Karpas-422 (cell line): Measurements from ENCODE around the gene SMIM7. TPM values are rescaled to one million over a fixed set of nuclear protein-coding genes. Genes with fewer than 3 reads are reported as not detected.

Source experiments
- DNase-seq: peaks from one replicate; pipeline ENCODE4 v3.0.0-alpha.2; 2015
- H2AFZ ChIP-seq: fragments of 200-600 bp; sonication (generic); 2 replicates; pipeline ENCODE4 v1.6.1; 2014; ENCODE audit warnings: antibody characterized with exemption, low read length, mixed read lengths
- H3K27ac ChIP-seq: fragments of 200-600 bp; sonication (generic); 2 replicates; pipeline ENCODE4 v1.5.1; 2014; ENCODE audit warnings: mild to moderate bottlenecking, low read length, moderate library complexity
- H3K27me3 ChIP-seq: fragments of 200-600 bp; sonication (generic); 2 replicates; pipeline ENCODE4 v1.6.1; 2014; ENCODE audit warnings: low read length, mixed read lengths
- H3K36me3 ChIP-seq: fragments of 200-600 bp; sonication (generic); 2 replicates; pipeline ENCODE4 v1.6.1; 2014; ENCODE audit warnings: low read length, mixed read lengths; ENCODE audit not compliant: insufficient read depth
- H3K4me1 ChIP-seq: fragments of 200-600 bp; sonication (generic); 2 replicates; pipeline ENCODE4 v1.6.1; 2014; ENCODE audit warnings: mild to moderate bottlenecking, low read length, mixed read lengths
- H3K4me2 ChIP-seq: fragments of 200-600 bp; sonication (generic); 2 replicates; pipeline ENCODE4 v1.6.1; 2014; ENCODE audit warnings: low read length, low read depth, mild to moderate bottlenecking; ENCODE audit not compliant: poor library complexity, severe bottlenecking
- H3K4me3 ChIP-seq: fragments of 200-600 bp; sonication (generic); 2 replicates; pipeline ENCODE4 v1.5.1; 2014; ENCODE audit warnings: mild to moderate bottlenecking, antibody characterized with exemption, low read length, mixed read lengths
- H3K79me2 ChIP-seq: fragments of 200-600 bp; sonication (generic); 2 replicates; pipeline ENCODE4 v1.6.1; 2014; ENCODE audit warnings: mild to moderate bottlenecking, low read length, mixed read lengths
- H3K9ac ChIP-seq: fragments of 200-600 bp; sonication (generic); 2 replicates; pipeline ENCODE4 v1.6.0; 2014; ENCODE audit warnings: low read length
- H3K9me2 ChIP-seq: fragments of 200-600 bp; sonication (generic), shearing (Covaris generic); replicated peaks from 2 replicates; pipeline ENCODE4 v1.6.0; 2014; ENCODE audit warnings: mild to moderate bottlenecking, low read length, moderate library complexity; ENCODE audit not compliant: insufficient read depth
- H3K9me3 ChIP-seq: fragments of 300-700, 200-600 bp; sonication (generic); 2 replicates; pipeline ENCODE4 v1.6.1; 2014; ENCODE audit warnings: low read length, mixed read lengths
- H4K20me1 ChIP-seq: fragments of 200-600 bp; sonication (generic); 2 replicates; pipeline ENCODE4 v1.6.1; 2014; ENCODE audit warnings: mild to moderate bottlenecking, antibody characterized with exemption, low read length, low read depth; ENCODE audit not compliant: insufficient read depth
- total RNA-seq: library from RNA; depleted of rRNA; stranded (reverse); fragments of >200 nt; shearing (Covaris generic); gene quantifications from 2 replicates; pipeline ENCODE4 v1.2.3, GENCODE V29; 2014; ENCODE audit warnings: low replicate concordance

SMIM7 gene
- total RNA-seq, 1 experiment from 2014 or later, result 62.0 TPM

DNA sequence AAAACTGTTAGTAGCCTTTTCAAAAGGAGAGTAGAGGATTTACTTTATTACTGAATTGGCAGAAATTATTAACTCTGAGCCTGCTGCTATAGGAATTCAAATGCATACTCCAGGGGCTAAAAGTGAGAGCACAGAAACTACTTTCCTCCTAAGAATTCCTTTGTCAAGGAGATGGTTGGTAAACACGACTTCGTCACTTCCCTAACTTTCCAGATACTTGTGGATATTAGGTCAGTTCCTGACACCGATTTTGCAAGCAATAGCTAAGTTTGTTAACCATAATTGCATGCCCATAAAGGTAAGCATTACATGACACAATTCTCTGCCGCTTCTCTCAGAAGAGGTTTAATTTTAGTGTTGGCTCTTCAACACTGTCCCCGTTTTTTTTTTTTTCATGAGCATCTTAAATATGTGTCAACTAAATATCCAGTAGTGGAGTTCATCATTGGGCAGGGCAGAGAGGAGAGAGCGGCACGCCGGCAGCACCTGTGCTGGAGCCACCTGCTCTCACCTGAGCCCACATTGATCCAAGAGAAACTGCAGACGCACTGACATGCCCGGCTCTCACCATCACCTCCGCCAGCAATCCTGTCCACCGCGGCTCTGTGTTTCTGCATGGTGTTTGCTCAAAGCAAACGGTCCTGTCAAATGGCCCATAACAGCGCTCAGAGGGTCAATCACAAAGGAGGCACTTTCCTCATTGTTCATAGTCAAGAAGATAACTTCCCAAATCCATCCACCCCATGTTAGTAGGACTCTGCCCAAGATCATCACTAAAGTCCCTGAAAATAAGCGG, 34.6 kb downstream of the SMIM7 start:
- peaks cover 79% of the 10 kb centered on the region for H3K4me1 ChIP-seq
- H3K4me3 ChIP-seq, result peak overlapping the region; percentile 97; the same call in 1 of the 2 replicates
- H3K4me2 ChIP-seq, result peak overlapping the region; percentile 87
- H3K79me2 ChIP-seq, result peaks cover 76% of the 10 kb centered on the region
- H4K20me1 ChIP-seq, result peaks cover 68% of the 10 kb centered on the region
- peaks cover 20% of the 10 kb centered on the region for H3K36me3 ChIP-seq
- H2AFZ ChIP-seq, result no peak overlapping the region
- no peaks in the 10 kb centered on the region for H3K9me2 ChIP-seq
- DNase-seq, result no peak
- peak overlapping the region; percentile 97 for H3K27ac ChIP-seq
- H3K9ac ChIP-seq, result peak overlapping the region; percentile 98
- no peaks in the 10 kb centered on the region for H3K9me3 ChIP-seq
- H3K27me3 ChIP-seq, result no peaks in the 10 kb centered on the region

DNA sequence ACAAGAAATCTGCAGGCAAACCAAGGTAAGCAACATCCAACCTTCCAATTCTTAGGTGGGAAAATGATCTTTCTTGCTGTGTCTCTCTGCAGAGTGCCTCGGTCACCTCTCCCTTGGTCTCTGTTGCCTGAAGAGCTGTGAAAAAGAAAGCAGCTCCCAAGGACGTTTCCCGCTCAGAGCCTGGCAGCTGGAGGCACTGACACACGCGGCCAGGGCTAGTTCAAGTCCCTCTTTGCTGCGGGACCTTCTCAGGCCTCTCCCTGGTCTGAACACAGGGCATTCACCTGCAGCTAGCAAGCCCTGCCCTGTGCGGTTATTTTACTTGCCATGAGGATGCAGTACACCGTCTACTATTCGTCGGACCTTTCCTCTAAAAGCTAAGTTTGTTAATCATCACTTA, 35.7 kb downstream of the SMIM7 start:
- Histone ChIP-seq H3K9ac (peak overlapping the region; percentile 32; the same call in 1 of the 2 replicates), H3K36me3 (peaks cover 20% of the 10 kb centered on the region), H3K4me1 (peaks cover 79% of the 10 kb centered on the region), H3K4me2 (peak overlapping the region; percentile 87), H3K9me3 (no peaks in the 10 kb centered on the region), H3K27me3 (no peaks in the 10 kb centered on the region), H4K20me1 (peaks cover 69% of the 10 kb centered on the region), H3K4me3 (no peak overlapping the region), H3K9me2 (no peaks in the 10 kb centered on the region), H3K79me2 (peaks cover 87% of the 10 kb centered on the region), H3K27ac (peak overlapping the region; percentile 97), H2AFZ (no peak overlapping the region)
- no peak for DNase-seq

DNA sequence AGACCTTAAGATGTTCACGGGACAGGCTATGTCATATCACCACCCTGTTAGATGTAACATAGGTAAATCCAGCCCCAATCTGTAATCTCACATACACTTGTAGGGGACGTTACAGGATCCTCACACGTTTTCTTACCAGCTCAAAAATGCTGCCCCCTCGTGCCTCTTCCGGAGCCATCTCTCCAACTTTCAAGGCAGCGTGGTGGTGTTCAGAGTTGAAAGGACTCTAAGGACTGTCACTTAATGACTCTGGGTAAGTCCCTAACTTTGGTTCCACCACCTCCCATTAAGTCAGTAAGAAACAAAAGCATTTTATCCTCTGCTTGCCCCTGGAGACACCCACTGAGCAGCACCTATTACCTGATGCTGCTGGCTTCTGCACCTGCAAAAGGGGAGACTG, 36.4 kb downstream of the SMIM7 start:
- no peaks in the 10 kb centered on the region for H3K9me2 ChIP-seq
- no peaks in the 10 kb centered on the region for H3K27me3 ChIP-seq
- peaks cover 69% of the 10 kb centered on the region for H4K20me1 ChIP-seq
- peaks cover 81% of the 10 kb centered on the region for H3K4me1 ChIP-seq
- peak overlapping the region; percentile 87 for H3K4me2 ChIP-seq
- peak overlapping the region; percentile 73 for H3K9ac ChIP-seq
- peaks cover 94% of the 10 kb centered on the region for H3K79me2 ChIP-seq
- H3K4me3 ChIP-seq, result peak overlapping the region; percentile 8; the same call in 1 of the 2 replicates
- no peaks in the 10 kb centered on the region for H3K9me3 ChIP-seq
- no peak overlapping the region for H2AFZ ChIP-seq
- H3K27ac ChIP-seq, result peak overlapping the region; percentile 97
- peak; percentile 81 for DNase-seq
- H3K36me3 ChIP-seq, result peaks cover 20% of the 10 kb centered on the region

DNA sequence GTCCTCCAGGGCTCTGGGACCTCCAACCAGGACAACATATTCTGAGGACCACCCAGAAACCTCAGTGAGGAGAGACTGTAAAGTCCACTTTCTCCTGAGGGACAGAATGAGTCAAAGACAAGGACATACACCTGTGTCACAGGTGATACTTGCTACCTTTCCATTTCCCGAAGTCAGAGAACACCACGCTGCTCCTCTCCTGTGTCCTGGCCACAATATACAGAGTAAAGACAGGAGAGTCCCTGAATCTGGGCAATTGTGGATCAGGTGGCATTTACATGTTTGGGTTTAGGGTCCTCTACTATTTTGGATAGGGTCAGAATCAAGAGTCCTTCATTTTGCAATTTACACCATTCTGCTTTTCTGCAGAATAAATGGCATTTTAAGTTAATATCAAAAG, 36.9 kb downstream of the SMIM7 start:
- Histone ChIP-seq H3K36me3 (peaks cover 20% of the 10 kb centered on the region), H3K9ac (peak overlapping the region; percentile 73), H3K27me3 (no peaks in the 10 kb centered on the region), H3K9me2 (no peaks in the 10 kb centered on the region), H4K20me1 (peaks cover 69% of the 10 kb centered on the region), H3K4me2 (peak overlapping the region; percentile 87), H3K9me3 (no peaks in the 10 kb centered on the region), H3K79me2 (peaks cover 99% of the 10 kb centered on the region), H2AFZ (no peak overlapping the region), H3K4me1 (peaks cover 86% of the 10 kb centered on the region), H3K4me3 (no peak overlapping the region; the same call in 1 of the 2 replicates), H3K27ac (peak overlapping the region; percentile 97)
- DNase-seq, result no peak

DNA sequence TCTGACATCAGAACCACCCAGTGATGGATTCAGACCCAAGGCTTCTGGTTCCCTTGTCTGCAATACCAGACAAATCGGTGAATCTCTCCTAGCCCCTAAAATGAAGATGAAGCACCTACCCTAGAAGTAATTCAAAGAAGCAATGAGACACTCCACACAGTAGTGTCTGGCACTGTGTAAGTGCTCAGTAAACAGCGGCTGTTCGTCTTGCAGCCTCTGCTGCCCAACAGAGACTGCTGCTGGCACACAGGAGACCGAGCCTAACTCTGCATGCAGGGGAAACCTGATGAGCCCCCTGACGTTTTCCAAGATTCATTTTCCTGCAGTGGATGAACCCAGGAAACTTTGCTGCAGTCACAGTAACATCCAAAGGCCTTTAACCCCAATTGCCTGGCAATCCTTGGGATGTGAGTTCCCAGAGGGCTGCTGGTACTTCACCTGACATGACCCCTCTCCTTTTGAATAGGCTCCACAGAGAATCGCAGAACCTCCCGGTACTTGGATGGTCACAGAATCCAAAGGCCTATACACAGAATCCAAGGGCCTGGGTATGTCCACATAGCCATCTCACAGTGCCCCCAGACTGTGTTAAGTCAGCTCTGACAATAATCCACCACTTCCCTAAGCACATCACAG, 38.7 kb downstream of the SMIM7 start:
- Histone ChIP-seq H3K9me3 (no peaks in the 10 kb centered on the region), H3K4me2 (peak overlapping the region; percentile 68), H4K20me1 (peaks cover 56% of the 10 kb centered on the region)

DNA sequence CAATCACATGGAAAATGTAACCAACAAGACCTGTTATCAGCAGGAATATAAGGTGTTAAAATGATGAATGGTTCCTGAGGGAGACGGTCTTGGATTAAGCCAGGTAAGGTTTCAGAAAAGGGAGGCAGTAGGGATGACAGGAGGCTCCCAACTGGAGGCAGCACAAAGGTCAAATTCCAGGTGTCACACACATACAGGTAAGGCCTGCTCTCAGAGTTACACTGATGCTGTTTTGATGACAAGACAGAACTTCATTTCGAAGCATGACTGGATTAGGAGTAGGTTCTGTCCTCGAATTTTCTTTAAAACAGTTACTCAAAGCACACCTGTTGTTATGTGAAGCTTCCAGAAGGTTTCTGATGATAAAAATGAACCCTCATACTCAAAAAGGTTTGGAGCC, 39.4 kb downstream of the SMIM7 start:
- H3K27me3 ChIP-seq, result no peaks in the 10 kb centered on the region
- peak overlapping the region; percentile 73 for H3K9ac ChIP-seq
- no peaks in the 10 kb centered on the region for H3K9me2 ChIP-seq
- peaks cover 49% of the 10 kb centered on the region for H4K20me1 ChIP-seq
- peaks cover 100% of the 10 kb centered on the region for H3K79me2 ChIP-seq
- no peak for DNase-seq
- H3K4me2 ChIP-seq, result peak overlapping the region; percentile 68
- peaks cover 100% of the 10 kb centered on the region for H3K4me1 ChIP-seq
- no peaks in the 10 kb centered on the region for H3K9me3 ChIP-seq
- peak overlapping the region; percentile 97 for H3K27ac ChIP-seq
- no peak overlapping the region for H2AFZ ChIP-seq
- peak overlapping the region; percentile 58; the same call in 1 of the 2 replicates for H3K4me3 ChIP-seq
- H3K36me3 ChIP-seq, result peaks cover 14% of the 10 kb centered on the region

More for the DNA sequence above, 38.7 kb downstream of the SMIM7 start:
- no peak for DNase-seq
- Histone ChIP-seq H3K9me2 (no peaks in the 10 kb centered on the region), H3K4me3 (no peak overlapping the region), H3K27me3 (no peaks in the 10 kb centered on the region), H3K36me3 (peaks cover 20% of the 10 kb centered on the region), H3K4me1 (peaks cover 100% of the 10 kb centered on the region), H3K9ac (peak overlapping the region; percentile 73), H3K79me2 (peaks cover 100% of the 10 kb centered on the region), H2AFZ (no peak overlapping the region), H3K27ac (peak overlapping the region; percentile 97)

DNA sequence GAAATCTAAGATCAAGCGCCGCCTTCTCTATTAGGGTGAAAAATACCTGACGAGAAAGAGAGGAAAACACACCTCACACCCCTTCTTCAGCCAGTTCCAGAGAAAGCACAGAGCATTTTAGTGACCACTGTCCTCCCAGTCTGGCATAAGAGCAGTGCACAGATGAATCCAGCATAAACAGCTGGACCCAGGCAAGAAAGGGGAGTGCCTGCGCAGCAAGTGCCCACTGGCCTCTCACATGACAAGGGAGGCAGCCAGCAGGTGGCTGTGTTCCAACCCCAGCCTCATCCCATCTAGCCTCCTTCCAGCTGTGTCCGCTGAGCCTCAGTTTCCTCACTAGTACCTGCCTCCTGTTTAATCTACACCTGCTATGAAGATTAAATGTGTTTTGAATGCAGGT, 39.9 kb downstream of the SMIM7 start:
- Histone ChIP-seq H3K9me3 (no peaks in the 10 kb centered on the region), H3K27me3 (no peaks in the 10 kb centered on the region), H3K9ac (peak overlapping the region; percentile 73), H3K79me2 (peaks cover 100% of the 10 kb centered on the region), H3K4me2 (peak overlapping the region; percentile 68), H2AFZ (no peak overlapping the region), H3K4me3 (peak overlapping the region; percentile 58; the same call in 1 of the 2 replicates), H3K9me2 (no peaks in the 10 kb centered on the region), H3K4me1 (peaks cover 100% of the 10 kb centered on the region), H4K20me1 (peaks cover 44% of the 10 kb centered on the region), H3K27ac (peak overlapping the region; percentile 97), H3K36me3 (peaks cover 9% of the 10 kb centered on the region)
- DNase-seq, result no peak

DNA sequence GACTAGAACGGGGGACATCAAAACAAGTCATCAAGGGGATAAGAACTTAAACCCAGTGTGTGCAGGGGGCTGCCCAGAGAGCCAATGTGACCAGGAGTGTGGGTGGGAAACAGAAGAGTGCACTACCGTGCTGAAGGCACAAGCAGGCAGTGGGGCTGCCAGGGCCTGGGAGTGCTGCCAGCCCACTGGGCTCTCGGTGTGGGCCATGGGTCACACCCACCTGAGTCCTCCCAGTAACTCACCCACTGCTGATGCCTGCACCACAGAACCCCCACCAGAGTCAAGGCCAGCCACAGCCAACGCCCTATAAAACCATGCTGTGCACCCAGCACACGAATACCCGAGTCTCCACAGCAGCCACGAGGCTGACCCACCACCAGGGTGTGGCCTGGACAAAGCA, 40.5 kb downstream of the SMIM7 start:
- H3K9me3 ChIP-seq, result no peaks in the 10 kb centered on the region
- no peak for DNase-seq
- peaks cover 43% of the 10 kb centered on the region for H4K20me1 ChIP-seq
- H3K4me1 ChIP-seq, result peaks cover 100% of the 10 kb centered on the region
- H3K9me2 ChIP-seq, result no peaks in the 10 kb centered on the region
- peaks cover 6% of the 10 kb centered on the region for H3K36me3 ChIP-seq
- peak overlapping the region; percentile 97 for H3K27ac ChIP-seq
- H3K4me2 ChIP-seq, result peak overlapping the region; percentile 68
- H3K4me3 ChIP-seq, result peak overlapping the region; percentile 58; the same call in 1 of the 2 replicates
- H3K9ac ChIP-seq, result peak overlapping the region; percentile 73
- H2AFZ ChIP-seq, result no peak overlapping the region
- H3K27me3 ChIP-seq, result no peaks in the 10 kb centered on the region
- H3K79me2 ChIP-seq, result peaks cover 100% of the 10 kb centered on the region
